Suprapubic skin (tissue), 4 donors: ENCODE measurements around the gene OSBPL3.

Source experiments
- CTCF ChIP-seq, 2 donors: fragments of 200-600 bp in 1 of 2; fragments of 450-650 bp in 1 of 2; sonication (generic) in 1 of 2; IDR thresholded peaks; one replicate each; pipeline ENCODE4 v1.5.1; 2016 to 2019; ENCODE audit warnings: antibody characterized with exemption in 2 of 2, mild to moderate bottlenecking in 1 of 2, moderate library complexity in 1 of 2
- EP300 ChIP-seq: sonication (generic); formaldehyde crosslinking; IDR thresholded peaks from one replicate; pipeline ENCODE4 v1.6.1; 2017; ENCODE audit warnings: antibody characterized with exemption
- POLR2AphosphoS5 ChIP-seq, 3 donors: sonication (generic); formaldehyde crosslinking; IDR thresholded peaks; one replicate each; pipeline ENCODE4 v1.6.1; 2017; ENCODE audit warnings: antibody characterized with exemption in 3 of 3

- no peak for TF ChIP-seq CTCF (IDR thresholded peaks at IDR 0.05)
- TF ChIP-seq POLR2AphosphoS5 (IDR thresholded peaks at IDR 0.05), result no peak
- no peak for TF ChIP-seq EP300
These were observed 143.9 kb downstream of the OSBPL3 start for GRCh38 chr7:24836084-24836483.
